KOPT-K1 (cell line): ENCODE results near the gene GLRA3.

Experiments
- H3K27ac ChIP-seq: fragments of 200-600 bp; sonication (generic); 2 replicates; pipeline ENCODE4 v1.5.1; 2016; ENCODE audit warnings: antibody characterized with exemption, mild to moderate bottlenecking, low read depth, low read length; ENCODE audit not compliant: poor library complexity, severe bottlenecking
- H3K36me3 ChIP-seq: fragments of 200-600 bp; sonication (generic); 2 replicates; pipeline ENCODE4 v1.5.1; 2017; ENCODE audit warnings: antibody characterized with exemption, mild to moderate bottlenecking, low read length, moderate library complexity; ENCODE audit not compliant: insufficient read depth
- H3K9me3 ChIP-seq: fragments of 200-600 bp; sonication (generic); 2 replicates; pipeline ENCODE4 v1.5.1; 2017; ENCODE audit warnings: antibody characterized with exemption, low read length, mild to moderate bottlenecking; ENCODE audit not compliant: insufficient read depth, poor library complexity, severe bottlenecking

The GLRA3 gene

DNA sequence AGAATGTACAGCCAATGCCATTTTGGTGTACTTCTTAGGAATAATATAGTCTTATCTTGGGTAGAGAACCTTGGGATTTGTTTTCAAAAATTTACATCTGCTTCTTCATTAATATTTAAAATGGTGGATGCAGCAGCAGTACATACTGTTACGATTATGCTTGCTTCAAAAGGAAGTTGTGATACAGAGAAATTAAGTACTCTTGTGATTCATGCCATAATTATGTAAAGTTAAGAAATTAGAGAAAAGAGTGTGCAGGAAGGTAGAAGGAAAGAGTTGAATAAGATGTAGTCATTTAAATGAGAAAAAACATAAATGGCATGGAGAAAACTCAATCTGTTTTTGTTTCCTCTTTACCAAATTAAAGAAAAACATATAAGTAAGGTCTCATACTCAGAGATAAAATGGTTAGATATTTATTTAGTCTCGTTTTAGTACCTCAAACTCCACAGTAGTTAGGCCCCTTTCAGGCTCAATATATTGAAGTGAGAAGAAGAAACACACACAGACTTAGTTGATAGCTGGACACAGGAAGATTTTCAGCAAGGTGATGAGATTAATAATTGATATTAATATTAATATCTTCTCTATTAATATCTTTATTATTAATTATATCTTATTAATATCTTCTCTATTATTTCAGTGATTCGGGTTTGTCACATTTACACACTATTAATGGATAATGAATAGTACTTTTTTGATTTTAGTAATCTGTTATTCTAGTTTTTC is 236.6 kb downstream of the GLRA3 start:
- Histone ChIP-seq H3K9me3 (no peaks in the 10 kb centered on the region), H3K27ac (no peak overlapping the region), H3K36me3 (no peaks in the 10 kb centered on the region)

DNA sequence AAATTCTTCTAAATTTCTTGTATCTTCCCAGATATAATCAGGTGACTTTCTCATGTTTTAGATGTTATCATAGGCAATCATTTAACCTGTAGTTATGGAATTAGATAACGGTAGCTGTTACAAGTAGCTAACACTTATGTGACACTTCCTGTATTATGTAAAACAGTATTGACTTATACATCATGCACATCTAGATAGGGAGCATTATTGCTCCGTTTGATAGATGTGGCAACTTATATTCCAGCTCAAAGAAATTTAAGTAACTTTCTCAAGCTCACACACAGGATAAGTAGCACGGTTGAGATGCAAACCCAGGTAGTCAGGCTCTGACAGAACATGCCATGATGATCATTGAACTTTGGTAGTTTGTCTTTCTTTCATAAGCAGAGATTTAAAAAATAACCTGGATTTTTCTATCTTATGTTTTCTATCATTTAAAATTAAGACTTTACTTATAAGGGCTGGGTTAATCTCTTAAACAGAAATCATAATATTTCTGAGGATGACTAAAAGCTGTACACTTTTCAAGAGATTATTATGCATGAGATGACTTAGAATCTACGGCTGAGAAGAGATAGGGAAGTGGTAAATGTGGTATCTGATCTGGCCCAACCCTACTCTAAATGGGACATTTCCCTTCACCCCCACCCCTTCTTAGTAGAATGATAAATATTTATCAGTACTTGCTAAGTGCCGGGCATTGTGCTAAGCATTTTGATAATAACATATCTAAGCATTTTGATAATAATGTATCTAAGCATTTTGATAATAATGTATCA is 237.6 kb downstream of the GLRA3 start:
- no peaks in the 10 kb centered on the region for H3K9me3 ChIP-seq
- H3K27ac ChIP-seq = no peak overlapping the region
- no peaks in the 10 kb centered on the region for H3K36me3 ChIP-seq

DNA sequence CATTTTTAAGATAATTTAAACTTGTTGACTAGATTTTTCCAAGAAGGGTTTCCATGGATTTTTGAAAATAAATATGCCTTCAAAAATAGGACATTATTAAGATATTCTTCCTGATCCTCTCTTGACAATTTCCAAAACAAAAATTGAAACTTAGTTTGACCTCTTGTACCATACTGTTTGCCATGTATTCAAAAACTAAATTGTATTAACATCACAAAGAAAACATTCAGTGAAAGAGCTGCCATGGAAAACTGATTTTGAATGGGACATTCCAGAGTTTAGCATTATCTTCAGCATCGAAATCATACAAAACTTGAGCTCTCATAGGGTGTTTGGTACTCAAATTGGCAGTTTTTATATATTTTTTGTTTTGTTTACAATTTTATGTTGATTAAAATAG is 238.7 kb downstream of the GLRA3 start:
- H3K27ac ChIP-seq = no peak overlapping the region
- no peaks in the 10 kb centered on the region for H3K36me3 ChIP-seq
- no peaks in the 10 kb centered on the region for H3K9me3 ChIP-seq
